Endodermal cell (in vitro differentiated cells): ENCODE measurements around the gene TBCK. TPM values are rescaled to one million over a fixed set of nuclear protein-coding genes. Genes with fewer than 3 reads are reported as not detected.

Source experiments
- DNase-seq: peaks from one replicate; pipeline ENCODE4 v3.0.0-alpha.2; 2017
- H3K27ac ChIP-seq: 2 replicates; pipeline ENCODE4 v1.5.1; 2013; ENCODE audit warnings: mild to moderate bottlenecking, low read depth, low read length, moderate library complexity
- H3K27me3 ChIP-seq: 2 replicates; pipeline ENCODE4 v1.6.1; 2013; ENCODE audit warnings: mild to moderate bottlenecking, low read length, moderate library complexity; ENCODE audit not compliant: insufficient read depth, control insufficient read depth, poor library complexity, severe bottlenecking
- H3K36me3 ChIP-seq: 2 replicates; pipeline ENCODE4 v1.7.0; 2013; ENCODE audit warnings: mild to moderate bottlenecking, low read length, moderate library complexity; ENCODE audit not compliant: control insufficient read depth, insufficient read depth
- H3K4me1 ChIP-seq: one replicate; pipeline ENCODE4 v1.7.0; 2013; ENCODE audit warnings: low read length; ENCODE audit not compliant: control insufficient read depth, insufficient read depth
- H3K4me3 ChIP-seq: 2 replicates; pipeline ENCODE4 v1.5.1; 2013; ENCODE audit warnings: mild to moderate bottlenecking, low read length, moderate library complexity
- H3K9ac ChIP-seq: 2 replicates; pipeline ENCODE4 v1.6.1; 2013; ENCODE audit warnings: mild to moderate bottlenecking, low read length, moderate library complexity; ENCODE audit not compliant: poor library complexity, severe bottlenecking; ENCODE audit errors: extremely low read depth
- H3K9me3 ChIP-seq: 2 replicates; pipeline ENCODE4 v1.6.1; 2013; ENCODE audit warnings: mild to moderate bottlenecking, low read length, moderate library complexity; ENCODE audit not compliant: control insufficient read depth
- H3K27ac Mint-ChIP-seq: 2 replicates; pipeline ENCODE4 v1.8.0; 2020; ENCODE audit warnings: mixed read lengths
- H3K27me3 Mint-ChIP-seq: 2 replicates; pipeline ENCODE4 v1.8.0; 2021; ENCODE audit warnings: mild to moderate bottlenecking, mixed read lengths; ENCODE audit not compliant: insufficient read depth
- H3K36me3 Mint-ChIP-seq: 2 replicates; pipeline ENCODE4 v1.8.0; 2020; ENCODE audit warnings: low read depth, mixed read lengths
- H3K4me1 Mint-ChIP-seq: 2 replicates; pipeline ENCODE4 v1.8.0; 2020; ENCODE audit warnings: mixed read lengths
- H3K4me3 Mint-ChIP-seq: 2 replicates; pipeline ENCODE4 v1.8.0; 2020; ENCODE audit warnings: mild to moderate bottlenecking, moderate library complexity, mixed read lengths
- H3K9me3 Mint-ChIP-seq: 2 replicates; pipeline ENCODE4 v1.8.0; 2020; ENCODE audit warnings: mild to moderate bottlenecking, mixed read lengths
- CTCF ChIP-seq: fragments of 200-600 bp; sonication (generic); conservative IDR thresholded peaks from 2 replicates; pipeline ENCODE4 v1.5.0; 2021; ENCODE audit warnings: antibody characterized with exemption, mild to moderate bottlenecking
- whole genome bisulfite sequencing, 2 experiments: methylation state at CpG; one replicate each; pipeline versions ENCODE4 v1.1.5 to v1.1.7; 2013; ENCODE audit warnings: missing lambda C conversion rate in 2 of 2, mixed read lengths in 1 of 2; ENCODE audit not compliant: insufficient coverage in 1 of 2, insufficient read length in 1 of 2; 5-methylcytosine and 5-hydroxymethylcytosine counted together
- total RNA-seq, 2 donors: library from RNA; stranded (reverse); fragmentation: NEBNext Ultra II Directional in 1 of 2; extraction: Animal tissue kit (Norgen Biotek cat#: 25700) in 1 of 2; gene quantifications; 2 replicates in 1 of 2; 3 replicates in 1 of 2; pipeline ENCODE4 v1.2.1, GENCODE V29; 2021

TBCK gene
- total RNA-seq, 2 donors from 2014 or later: 48.3 to 52.9 TPM

GRCh38 chr4:106002994-106003393 lies 313.0 kb downstream of the TBCK start:
- Mint-ChIP-seq H3K27me3 (no peaks in the 10 kb centered on the region), H3K4me3 (no peak overlapping the region), H3K4me1 (peaks cover 6% of the 10 kb centered on the region), H3K27ac (no peak overlapping the region), H3K9me3 (no peaks in the 10 kb centered on the region), H3K36me3 (no peaks in the 10 kb centered on the region)
- no peaks in the 10 kb centered on the region for H3K9me3 ChIP-seq
- no peaks in the 10 kb centered on the region for H3K4me1 ChIP-seq
- no peak for DNase-seq
- H3K27ac ChIP-seq: no peak overlapping the region
- no peak for TF ChIP-seq CTCF
- H3K27me3 ChIP-seq: no peaks in the 10 kb centered on the region
- H3K36me3 ChIP-seq: no peaks in the 10 kb centered on the region
- H3K4me3 ChIP-seq: no peak overlapping the region
- H3K9ac ChIP-seq: no peak overlapping the region
- WGBS, 2 experiments: 93 to 94% methylated on average over 2 of the region's 2 CpGs

GRCh38 chr4:105998171-105999063 lies 317.6 kb downstream of the TBCK start:
- no peaks in the 10 kb centered on the region for H3K36me3 ChIP-seq
- peaks cover 6% of the 10 kb centered on the region for H3K4me1 Mint-ChIP-seq
- no peaks in the 10 kb centered on the region for H3K9me3 Mint-ChIP-seq
- DNase-seq: no peak
- no peak overlapping the region for H3K9ac ChIP-seq
- H3K27me3 Mint-ChIP-seq: no peaks in the 10 kb centered on the region
- no peaks in the 10 kb centered on the region for H3K36me3 Mint-ChIP-seq
- TF ChIP-seq CTCF: no peak
- 88 to 89% methylated on average over 5 to 6 of the region's 7 CpGs for WGBS, 2 experiments
- no peak overlapping the region for H3K27ac ChIP-seq
- H3K4me3 Mint-ChIP-seq: no peak overlapping the region
- no peaks in the 10 kb centered on the region for H3K4me1 ChIP-seq
- no peaks in the 10 kb centered on the region for H3K27me3 ChIP-seq
- H3K4me3 ChIP-seq: no peak overlapping the region
- no peaks in the 10 kb centered on the region for H3K9me3 ChIP-seq
- H3K27ac Mint-ChIP-seq: no peak overlapping the region

- Histone ChIP-seq H3K9me3 (no peaks in the 10 kb centered on the region), H3K27ac (no peak overlapping the region), H3K9ac (no peak overlapping the region), H3K4me1 (no peaks in the 10 kb centered on the region), H3K4me3 (no peak overlapping the region), H3K36me3 (no peaks in the 10 kb centered on the region), H3K27me3 (no peaks in the 10 kb centered on the region)
- Mint-ChIP-seq H3K36me3 (no peaks in the 10 kb centered on the region), H3K4me3 (no peak overlapping the region), H3K4me1 (peaks cover 6% of the 10 kb centered on the region), H3K27ac (no peak overlapping the region), H3K27me3 (no peaks in the 10 kb centered on the region), H3K9me3 (no peaks in the 10 kb centered on the region)
- DNase-seq: no peak
- no peak for TF ChIP-seq CTCF
- 95 to 97% methylated on average over 6 to 7 of the region's 7 CpGs for WGBS, 2 experiments
These were observed 319.2 kb downstream of the TBCK start for GRCh38 chr4:105996845-105997244.
